ENCODE measurements around the gene ABCA13. TPM values are rescaled to one million over a fixed set of nuclear protein-coding genes. Genes with fewer than 3 reads are reported as not detected.

ABCA13 gene
- total and polyA plus RNA-seq, 2 experiments from 2014 or later: 0.11 TPM; not detected in 1

DNA sequence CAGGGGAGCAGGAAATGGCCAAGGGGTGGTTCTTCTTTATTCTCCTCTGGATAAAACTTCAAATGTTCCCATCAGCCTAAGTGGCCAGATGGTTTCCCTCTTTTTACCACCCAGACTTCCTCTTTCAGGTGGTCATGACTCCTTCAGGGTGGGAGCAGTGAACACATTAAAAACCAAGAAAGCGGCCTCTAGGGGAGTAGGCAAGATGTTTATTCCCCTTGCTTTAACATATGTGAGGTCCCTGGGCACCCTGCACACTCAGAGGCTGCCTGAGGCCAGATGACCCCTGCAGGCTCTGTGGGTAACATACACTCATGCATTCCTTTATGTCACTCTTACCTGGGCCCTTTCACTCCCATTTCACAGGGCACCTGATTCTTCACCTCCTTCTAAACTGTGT, 357.4 kb downstream of the ABCA13 start:
- H3K4me3 ChIP-seq: no peak overlapping the region
- no peaks in the 10 kb centered on the region for H3K9me3 ChIP-seq (ENCODE audit: low read depth)
- H2AFZ ChIP-seq: no peak overlapping the region
- H3K4me2 ChIP-seq (ENCODE audit: unreplicated experiment): no peak overlapping the region
- H3K27ac ChIP-seq: no peak overlapping the region
- H3K36me3 ChIP-seq (ENCODE audit: low read depth): no peaks in the 10 kb centered on the region
- no peaks in the 10 kb centered on the region for H4K20me1 ChIP-seq (ENCODE audit: insufficient read depth)
- in situ Hi-C loops (cut with MboI): no loop called here
- no peak overlapping the region for H3K9ac ChIP-seq
- DNase-seq: no peak
- no peaks in the 10 kb centered on the region for H3K9me2 ChIP-seq (ENCODE audit: insufficient read depth)
- no peaks in the 10 kb centered on the region for H3F3A ChIP-seq (ENCODE audit: insufficient read depth)
- no peaks in the 10 kb centered on the region for H3K79me2 ChIP-seq (ENCODE audit: insufficient read depth)
- TF ChIP-seq EZH2phosphoT487 (IDR thresholded peaks at IDR 0.05; ENCODE audit: insufficient read depth, low read depth): no peak
- TF ChIP-seq EZH2 (IDR thresholded peaks at IDR 0.05; ENCODE audit: insufficient read depth, poor library complexity, severe bottlenecking): no peak
- WGBS, 2 experiments (ENCODE audit: low coverage in 1 of 2, low lambda C conversion rate in 2 of 2, missing lambda C conversion rate in 2 of 2): 0 to 8% methylated on average over 1 of the region's 1 CpG
- H3K4me1 ChIP-seq (ENCODE audit: insufficient read depth): no peaks in the 10 kb centered on the region
- H3K27me3 ChIP-seq (replicated peaks; ENCODE audit: insufficient read depth): no peaks in the 10 kb centered on the region

DNA sequence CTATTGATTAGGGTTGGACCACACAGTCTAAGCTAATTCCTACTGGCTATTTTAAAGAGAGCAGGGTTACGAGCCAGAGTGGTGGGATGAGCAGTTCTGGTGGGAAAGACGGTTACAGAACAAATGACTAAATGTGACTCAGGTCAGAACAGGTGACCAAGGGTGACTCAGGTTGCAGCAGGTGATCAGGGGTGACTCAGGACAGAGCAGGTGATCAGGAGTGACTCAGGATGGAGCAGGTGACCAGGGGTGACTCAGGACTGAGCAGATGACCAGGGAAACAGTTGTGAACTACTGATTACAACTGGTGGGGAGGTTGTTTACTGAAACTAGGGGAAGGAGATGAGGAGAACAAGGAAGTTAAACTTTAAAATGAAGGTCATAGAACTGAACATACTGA, 366.3 kb downstream of the ABCA13 start:
- no peak overlapping the region for H3K4me2 ChIP-seq (ENCODE audit: unreplicated experiment)
- no peaks in the 10 kb centered on the region for H3K27me3 ChIP-seq (replicated peaks; ENCODE audit: insufficient read depth)
- no peaks in the 10 kb centered on the region for H3K4me1 ChIP-seq (ENCODE audit: insufficient read depth)
- H4K20me1 ChIP-seq (ENCODE audit: insufficient read depth): no peaks in the 10 kb centered on the region
- no peak overlapping the region for H2AFZ ChIP-seq
- no peaks in the 10 kb centered on the region for H3K36me3 ChIP-seq (ENCODE audit: low read depth)
- H3F3A ChIP-seq (ENCODE audit: insufficient read depth): no peaks in the 10 kb centered on the region
- H3K9ac ChIP-seq: no peak overlapping the region
- H3K79me2 ChIP-seq (ENCODE audit: insufficient read depth): no peaks in the 10 kb centered on the region
- TF ChIP-seq EZH2phosphoT487 (IDR thresholded peaks at IDR 0.05; ENCODE audit: insufficient read depth, low read depth): no peak
- TF ChIP-seq EZH2 (IDR thresholded peaks at IDR 0.05; ENCODE audit: insufficient read depth, poor library complexity, severe bottlenecking): no peak
- no peaks in the 10 kb centered on the region for H3K9me2 ChIP-seq (ENCODE audit: insufficient read depth)
- no peaks in the 10 kb centered on the region for H3K9me3 ChIP-seq (ENCODE audit: low read depth)
- no peak overlapping the region for H3K4me3 ChIP-seq
- in situ Hi-C loops (cut with MboI): no loop called here
- DNase-seq: no peak
- H3K27ac ChIP-seq: no peak overlapping the region
- WGBS, 2 experiments (ENCODE audit: low coverage in 1 of 2, low lambda C conversion rate in 2 of 2, missing lambda C conversion rate in 2 of 2): 48 to 56% methylated on average over 2 of the region's 2 CpGs

DNA sequence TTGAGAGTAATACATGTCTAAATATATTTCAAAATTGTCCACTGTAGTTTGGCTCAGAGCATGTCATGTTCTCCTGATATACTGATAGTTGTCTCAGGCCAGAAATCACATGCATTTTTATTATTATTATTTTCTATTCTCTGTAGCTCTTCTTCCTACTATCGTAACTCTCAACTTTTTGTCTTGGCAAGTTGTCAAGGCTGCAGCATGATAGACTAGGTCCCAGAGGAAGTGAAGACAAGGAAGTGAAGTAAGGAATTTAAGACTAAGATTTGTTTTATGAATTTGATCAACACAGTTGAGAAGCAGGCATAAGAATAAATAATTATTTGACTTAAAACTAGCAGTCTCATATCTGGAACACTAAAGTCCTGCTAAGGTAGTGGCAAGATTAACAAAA, 369.5 kb downstream of the ABCA13 start:
- H3K79me2 ChIP-seq (ENCODE audit: insufficient read depth): no peaks in the 10 kb centered on the region
- no peak overlapping the region for H3K9ac ChIP-seq
- H3K4me2 ChIP-seq (ENCODE audit: unreplicated experiment): no peak overlapping the region
- no peaks in the 10 kb centered on the region for H3K27me3 ChIP-seq (replicated peaks; ENCODE audit: insufficient read depth)
- H3K36me3 ChIP-seq (ENCODE audit: low read depth): no peaks in the 10 kb centered on the region
- no peaks in the 10 kb centered on the region for H4K20me1 ChIP-seq (ENCODE audit: insufficient read depth)
- DNase-seq: no peak
- no peaks in the 10 kb centered on the region for H3K9me2 ChIP-seq (ENCODE audit: insufficient read depth)
- H3K27ac ChIP-seq: no peak overlapping the region
- H3K9me3 ChIP-seq (ENCODE audit: low read depth): no peaks in the 10 kb centered on the region
- in situ Hi-C loops (cut with MboI): no loop called here
- 0 to 4% methylated on average over 1 of the region's 1 CpG for WGBS, 2 experiments (ENCODE audit: low coverage in 1 of 2, low lambda C conversion rate in 2 of 2, missing lambda C conversion rate in 2 of 2)
- no peak overlapping the region for H3K4me3 ChIP-seq
- no peak overlapping the region for H2AFZ ChIP-seq
- H3F3A ChIP-seq (ENCODE audit: insufficient read depth): no peaks in the 10 kb centered on the region
- no peak for TF ChIP-seq EZH2 (IDR thresholded peaks at IDR 0.05; ENCODE audit: insufficient read depth, poor library complexity, severe bottlenecking)
- no peak for TF ChIP-seq EZH2phosphoT487 (IDR thresholded peaks at IDR 0.05; ENCODE audit: insufficient read depth, low read depth)
- H3K4me1 ChIP-seq (ENCODE audit: insufficient read depth): no peaks in the 10 kb centered on the region

DNA sequence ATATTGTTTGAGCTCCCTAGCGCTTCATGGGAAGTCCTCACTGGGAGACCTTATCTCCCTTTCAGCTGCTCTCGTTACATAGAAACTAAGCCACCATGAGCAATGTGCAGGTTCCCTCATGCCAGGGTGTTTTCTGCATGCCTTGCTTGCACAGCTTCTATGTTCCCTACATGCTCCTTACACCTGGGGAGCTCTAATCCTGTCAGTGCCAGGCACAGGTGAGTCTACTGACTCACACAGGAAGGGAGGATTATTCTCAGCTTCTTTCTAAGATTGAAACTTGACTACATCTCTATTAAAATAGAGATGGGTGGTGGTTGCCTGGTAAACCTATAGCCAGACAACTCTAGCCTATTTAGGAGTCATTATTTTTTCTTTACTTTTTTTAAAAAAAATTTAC, 377.4 kb downstream of the ABCA13 start:
- 29 to 44% methylated on average over 2 of the region's 2 CpGs for WGBS, 2 experiments (ENCODE audit: low coverage in 1 of 2, low lambda C conversion rate in 2 of 2, missing lambda C conversion rate in 2 of 2)
- H3K27ac ChIP-seq: no peak overlapping the region
- H3K9me3 ChIP-seq (ENCODE audit: low read depth): no peaks in the 10 kb centered on the region
- H4K20me1 ChIP-seq (ENCODE audit: insufficient read depth): no peaks in the 10 kb centered on the region
- no peak overlapping the region for H2AFZ ChIP-seq
- no peak overlapping the region for H3K4me2 ChIP-seq (ENCODE audit: unreplicated experiment)
- no peaks in the 10 kb centered on the region for H3K79me2 ChIP-seq (ENCODE audit: insufficient read depth)
- no peaks in the 10 kb centered on the region for H3K27me3 ChIP-seq (replicated peaks; ENCODE audit: insufficient read depth)
- H3K9ac ChIP-seq: no peak overlapping the region
- H3K4me1 ChIP-seq (ENCODE audit: insufficient read depth): no peaks in the 10 kb centered on the region
- H3K36me3 ChIP-seq (ENCODE audit: low read depth): no peaks in the 10 kb centered on the region
- in situ Hi-C loops (cut with MboI): no loop called here
- TF ChIP-seq EZH2phosphoT487 (IDR thresholded peaks at IDR 0.05; ENCODE audit: insufficient read depth, low read depth) (no peak), EZH2 (IDR thresholded peaks at IDR 0.05; ENCODE audit: insufficient read depth, poor library complexity, severe bottlenecking) (no peak)
- no peaks in the 10 kb centered on the region for H3F3A ChIP-seq (ENCODE audit: insufficient read depth)
- no peaks in the 10 kb centered on the region for H3K9me2 ChIP-seq (ENCODE audit: insufficient read depth)
- no peak overlapping the region for H3K4me3 ChIP-seq
- no peak for DNase-seq

- Histone ChIP-seq H3K4me2 (ENCODE audit: unreplicated experiment) (no peak overlapping the region), H3K79me2 (ENCODE audit: insufficient read depth) (no peaks in the 10 kb centered on the region), H2AFZ (no peak overlapping the region), H3K9ac (no peak overlapping the region), H3K27me3 (replicated peaks; ENCODE audit: insufficient read depth) (no peaks in the 10 kb centered on the region), H3F3A (ENCODE audit: insufficient read depth) (no peaks in the 10 kb centered on the region), H3K36me3 (ENCODE audit: low read depth) (no peaks in the 10 kb centered on the region), H3K27ac (no peak overlapping the region), H3K4me3 (no peak overlapping the region), H3K9me2 (ENCODE audit: insufficient read depth) (no peaks in the 10 kb centered on the region), H3K4me1 (ENCODE audit: insufficient read depth) (no peaks in the 10 kb centered on the region), H3K9me3 (ENCODE audit: low read depth) (no peaks in the 10 kb centered on the region), H4K20me1 (ENCODE audit: insufficient read depth) (no peaks in the 10 kb centered on the region)
- in situ Hi-C loops (cut with MboI): no loop called here
- TF ChIP-seq EZH2 (IDR thresholded peaks at IDR 0.05; ENCODE audit: insufficient read depth, poor library complexity, severe bottlenecking) (no peak), EZH2phosphoT487 (IDR thresholded peaks at IDR 0.05; ENCODE audit: insufficient read depth, low read depth) (no peak)
- no peak for DNase-seq
These were observed 380.4 kb downstream of the ABCA13 start for GRCh38 chr7:48551652-48552051.

All from GM23248 (cell line).